ENCODE results near the gene REEP3.

Gene REEP3

GRCh38 chr10:63603709-63604445 is 82.7 kb downstream of the REEP3 start:
- Histone ChIP-seq H2AFZ (ENCODE audit: low read depth, low read length) (no peak overlapping the region), H3K27me3 (ENCODE audit: insufficient read depth, low read length, poor library complexity) (no peaks in the 10 kb centered on the region), H3K79me2 (ENCODE audit: insufficient read depth, low read length) (no peaks in the 10 kb centered on the region), H4K20me1 (ENCODE audit: insufficient read depth, low read length) (no peaks in the 10 kb centered on the region), H3K4me2 (ENCODE audit: insufficient read depth, low read length) (no peak overlapping the region), H3K4me1 (ENCODE audit: insufficient read depth, low read length) (no peaks in the 10 kb centered on the region), H3K27ac (ENCODE audit: low read length) (no peak overlapping the region), H3K4me3 (ENCODE audit: low read depth in 1 of 2, low read length in 2 of 2) (no peak overlapping the region), H3K9ac (ENCODE audit: low read depth, low read length) (no peak overlapping the region), H3K36me3 (ENCODE audit: insufficient read depth, low read length) (peaks cover 9% of the 10 kb centered on the region), H3K9me3 (ENCODE audit: insufficient read depth, low read length, severe bottlenecking) (no peaks in the 10 kb centered on the region)
- TF ChIP-seq EZH2 (IDR thresholded peaks at IDR 0.05; ENCODE audit: borderline replicate concordance, low read depth, low read length, severe bottlenecking), result no peak
- TF ChIP-seq CTCF (IDR thresholded peaks at IDR 0.05; ENCODE audit: borderline replicate concordance, extremely low read depth, low read length, poor library complexity, severe bottlenecking), result no peak
- no peak for ATAC-seq (ENCODE audit: insufficient read depth, low read depth)
- DNase-seq, result no peak

- no peaks in the 10 kb centered on the region for H3K27me3 ChIP-seq (ENCODE audit: insufficient read depth, low read length, poor library complexity)
- H3K79me2 ChIP-seq (ENCODE audit: insufficient read depth, low read length), result no peaks in the 10 kb centered on the region
- ATAC-seq (ENCODE audit: insufficient read depth, low read depth) (no peak), DNase-seq (no peak)
- H2AFZ ChIP-seq (ENCODE audit: low read depth, low read length), result no peak overlapping the region
- TF ChIP-seq EZH2 (IDR thresholded peaks at IDR 0.05; ENCODE audit: borderline replicate concordance, low read depth, low read length, severe bottlenecking), result no peak
- no peak for TF ChIP-seq CTCF (IDR thresholded peaks at IDR 0.05; ENCODE audit: borderline replicate concordance, extremely low read depth, low read length, poor library complexity, severe bottlenecking)
- no peaks in the 10 kb centered on the region for H3K9me3 ChIP-seq (ENCODE audit: insufficient read depth, low read length, severe bottlenecking)
- H3K4me2 ChIP-seq (ENCODE audit: insufficient read depth, low read length), result no peak overlapping the region
- no peaks in the 10 kb centered on the region for H4K20me1 ChIP-seq (ENCODE audit: insufficient read depth, low read length)
- H3K4me1 ChIP-seq (ENCODE audit: insufficient read depth, low read length), result no peaks in the 10 kb centered on the region
- H3K27ac ChIP-seq (ENCODE audit: low read length), result no peak overlapping the region
- H3K9ac ChIP-seq (ENCODE audit: low read depth, low read length), result no peak overlapping the region
- H3K36me3 ChIP-seq (ENCODE audit: insufficient read depth, low read length), result peaks cover 13% of the 10 kb centered on the region
- H3K4me3 ChIP-seq (ENCODE audit: low read depth in 1 of 2, low read length in 2 of 2), result no peak overlapping the region
Observed at GRCh38 chr10:63605197-63605967, 84.2 kb downstream of the REEP3 start.

- Histone ChIP-seq H3K36me3 (ENCODE audit: insufficient read depth, low read length) (peaks cover 10% of the 10 kb centered on the region), H3K27me3 (ENCODE audit: insufficient read depth, low read length, poor library complexity) (no peaks in the 10 kb centered on the region), H3K79me2 (ENCODE audit: insufficient read depth, low read length) (no peaks in the 10 kb centered on the region), H3K4me3 (ENCODE audit: low read depth in 1 of 2, low read length in 2 of 2) (no peak overlapping the region), H3K4me1 (ENCODE audit: insufficient read depth, low read length) (no peaks in the 10 kb centered on the region), H2AFZ (ENCODE audit: low read depth, low read length) (no peak overlapping the region), H3K27ac (ENCODE audit: low read length) (no peak overlapping the region), H3K4me2 (ENCODE audit: insufficient read depth, low read length) (no peak overlapping the region), H4K20me1 (ENCODE audit: insufficient read depth, low read length) (no peaks in the 10 kb centered on the region), H3K9ac (ENCODE audit: low read depth, low read length) (no peak overlapping the region), H3K9me3 (ENCODE audit: insufficient read depth, low read length, severe bottlenecking) (no peaks in the 10 kb centered on the region)
- TF ChIP-seq EZH2 (IDR thresholded peaks at IDR 0.05; ENCODE audit: borderline replicate concordance, low read depth, low read length, severe bottlenecking) (no peak), CTCF (IDR thresholded peaks at IDR 0.05; ENCODE audit: borderline replicate concordance, extremely low read depth, low read length, poor library complexity, severe bottlenecking) (no peak)
- no peak for DNase-seq
- ATAC-seq (ENCODE audit: insufficient read depth, low read depth), result no peak
Observed at GRCh38 chr10:63608511-63608910, 87.3 kb downstream of the REEP3 start.

Data from DND-41 (cell line).